Right lobe of liver (tissue), 4 donors: ENCODE measurements around the gene RTCA.

Source experiments
- CTCF ChIP-seq, 4 donors: fragments of 200-600 bp in 3 of 4; fragments of 450-650 bp in 1 of 4; IDR thresholded peaks; one replicate each; pipeline versions ENCODE4 v1.5.1 to v1.8.0; 2016 to 2022; ENCODE audit warnings: antibody characterized with exemption in 4 of 4, mild to moderate bottlenecking in 2 of 4
- POLR2A ChIP-seq: fragments of 450-650 bp; IDR thresholded peaks from one replicate; pipeline ENCODE4 v1.6.1; 2017; ENCODE audit warnings: antibody characterized with exemption, mild to moderate bottlenecking
- donor health status: DM: no; HTN: no; CAD: no.
- donor health status: DM: no; HTN: no; CAD: no.
- donor health status: DM: no; HTN: yes; CAD: no.

GRCh38 chr1:100237091-100237490 is 28.9 kb upstream of the RTCA start:
- TF ChIP-seq CTCF (IDR thresholded peaks at IDR 0.05) (no peak), POLR2A (no peak)
